Activated naive CD4-positive, alpha-beta T cell treated with anti-CD3 and anti-CD28 coated beads, Interleukin-2, amount 10 ng/mL, durations not matched to agents 5 hours and 36 hours (primary cell): Measurements from ENCODE around the gene TRIM13. TPM values are rescaled to one million over a fixed set of nuclear protein-coding genes. Genes with fewer than 3 reads are reported as not detected.

ENCODE experiments used
- microRNA-seq: library from miRNA; unstranded; fragments of <30 nt; microRNA quantifications from one replicate; pipeline ENCODE4 v1.2.0, GENCODE V29; 2022; ENCODE audit warnings: borderline microRNAs expressed, borderline replicate concordance
- total RNA-seq, 2 experiments: library from RNA; stranded (reverse); gene quantifications; one replicate each; pipeline ENCODE4 v1.2.3, GENCODE V29; 2021

The TRIM13 gene
- total RNA-seq: 10 to 100 TPM; 20.4 to 23.4 TPM

DNA sequence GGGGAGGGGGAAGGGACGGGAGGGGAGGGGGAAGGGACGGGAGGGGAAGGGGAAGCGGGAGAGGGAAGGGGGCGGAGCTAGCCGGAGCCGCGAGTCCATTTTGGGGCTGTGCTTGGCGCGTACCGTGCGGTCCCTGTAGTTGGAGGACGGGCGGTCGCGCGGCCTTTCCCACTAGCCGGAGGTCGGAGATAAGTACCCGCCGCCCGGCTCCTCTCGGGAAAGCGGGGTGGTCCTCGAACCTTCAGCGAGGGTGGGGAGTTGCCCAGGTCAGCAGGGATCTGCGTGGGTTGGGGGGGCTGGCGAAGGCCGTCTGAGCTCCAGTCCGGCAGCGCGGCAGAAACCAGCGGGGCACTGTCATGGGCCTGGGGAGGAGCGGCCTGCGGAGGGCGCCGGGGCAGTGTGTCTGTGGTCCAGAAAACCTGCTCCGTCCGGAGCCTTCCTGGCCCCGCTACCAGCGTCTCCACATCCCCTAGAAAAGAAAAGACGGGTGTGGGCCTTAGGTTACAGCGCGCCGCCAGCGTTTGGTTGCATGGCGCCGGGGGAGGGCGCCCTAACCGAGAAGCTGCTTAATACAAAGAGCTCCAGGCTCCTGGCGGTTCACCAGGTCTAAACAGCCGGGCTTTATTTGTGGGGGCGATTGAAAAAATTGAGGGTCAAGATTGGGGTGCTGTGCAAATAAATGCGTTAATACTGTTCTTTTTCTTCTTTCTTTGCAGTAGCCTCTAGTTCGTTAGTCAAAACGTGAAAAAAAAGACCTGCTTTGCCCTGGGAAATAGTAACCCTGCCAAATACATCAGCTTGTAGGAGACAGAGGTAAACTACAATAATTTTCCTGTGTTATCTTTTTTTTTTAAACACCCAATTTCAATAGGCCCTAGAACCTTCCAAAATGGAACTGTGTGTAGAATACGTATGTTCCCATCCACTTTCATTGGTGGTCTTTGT is at the start of gene TRIM13:
Gene TRIM13, plus strand, starts transcription at position 92 of the 945 bp plus-strand sequence. CDS start 14,899 bp downstream, outside the sequence.

DNA sequence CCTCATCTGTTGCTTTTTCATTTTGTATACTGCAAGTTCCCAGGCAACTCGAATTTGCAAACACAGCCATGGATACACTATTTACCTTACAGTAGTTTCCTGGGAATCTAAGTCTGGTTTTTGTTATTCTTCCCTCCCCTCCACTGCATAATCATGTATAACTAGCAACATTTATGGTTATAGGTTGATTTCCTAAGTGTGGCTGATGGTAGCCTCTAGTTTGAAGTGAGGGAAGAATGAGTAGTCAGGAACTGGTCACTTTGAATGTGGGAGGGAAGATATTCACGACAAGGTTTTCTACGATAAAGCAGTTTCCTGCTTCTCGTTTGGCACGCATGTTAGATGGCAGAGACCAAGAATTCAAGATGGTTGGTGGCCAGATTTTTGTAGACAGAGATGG is 18.4 kb downstream of the TRIM13 start, which contains the start of gene KCNRG:
Gene KCNRG, plus strand, starts transcription at position 187 of the 400 bp plus-strand sequence. Its CDS starts 50 bp downstream, at position 237.

Small RNA genes lying within 50 kb of the gene (microRNA-seq; reads per million reads assigned to microRNA genes)
- 600 reads per million, percentile 86 among the genes with 10 or more reads in this experiment for gene MIR15A
- 2,633 reads per million, percentile 93 among the genes with 10 or more reads in this experiment for gene MIR16-1
- gene MIR3613: 31.9 reads per million, percentile 58 among the genes with 10 or more reads in this experiment

Other genes with a start within 250 kb of the TRIM13 start
- gene KPNA3, start 204.4 kb upstream of the TRIM13 start, total RNA-seq: 10 to 100 TPM; 29.6 to 31.7 TPM
- gene SPRYD7, start 60.7 kb upstream of the TRIM13 start, total RNA-seq: 1 to 10 TPM; 2.4 to 2.5 TPM
- under 1 TPM; 0.36 to 0.55 TPM for gene KCNRG, start 18.4 kb downstream of the TRIM13 start, total RNA-seq